Caco-2 (cell line): ENCODE measurements around the gene SHTN1. TPM values are rescaled to one million over a fixed set of nuclear protein-coding genes. Genes with fewer than 3 reads are reported as not detected.
A peak's percentile ranks its signal among the peaks of the same experiment; 100 is the strongest.

Source experiments
- BruUV-seq: library from RNA; stranded (reverse); fragments of 400-500 nt; replicated peaks from 2 replicates; lab custom pipeline; 2021; lab: Mats Ljungman, UMichigan
- CTCF ChIA-PET: fragments of 300-600 bp; sonication (Branson Sonifier 250); formaldehyde crosslinking; loops from one replicate; lab custom pipeline; 2022; ENCODE audit warnings: antibody characterized with exemption; lab: Charles Lee
- POLR2A ChIA-PET: fragments of 300-600 bp; sonication (Branson Sonifier 250); formaldehyde crosslinking; loops from one replicate; lab custom pipeline; 2022; ENCODE audit warnings: antibody characterized with exemption; lab: Charles Lee
- DNase-seq, 2 experiments: peaks; one replicate each; pipeline versions ENCODE4 v3.0.0 to v3.0.0-alpha.2; 2020 to 2022
- H3K27me3 ChIP-seq: replicated peaks from 2 replicates; pipeline ENCODE4 v1.6.0; 2011; ENCODE audit warnings: low read length; ENCODE audit not compliant: control insufficient read depth, insufficient read depth
- H3K36me3 ChIP-seq: 2 replicates; pipeline ENCODE4 v1.5.1; 2011; ENCODE audit warnings: low read length; ENCODE audit not compliant: control insufficient read depth, insufficient read depth
- H3K4me1 ChIP-seq: fragments of 250-450 bp; sonication (Bioruptor Pico); 2 replicates; pipeline ENCODE4 v1.5.1; 2020; ENCODE audit warnings: mild to moderate bottlenecking
- H3K4me3 ChIP-seq: 2 replicates; pipeline ENCODE4 v1.5.1; 2011; ENCODE audit warnings: low read depth, mild to moderate bottlenecking, control low read depth, low read length
- H3K9me3 ChIP-seq: fragments of 250-450 bp; sonication (Bioruptor Pico); 2 replicates; pipeline ENCODE4 v1.5.1; 2020; ENCODE audit warnings: mild to moderate bottlenecking, moderate library complexity
- H3K27ac Mint-ChIP-seq: one replicate; pipeline ENCODE4 v1.8.0; 2022; ENCODE audit warnings: mixed read lengths; ENCODE audit not compliant: unreplicated experiment
- H3K27me3 Mint-ChIP-seq: one replicate; pipeline ENCODE4 v1.8.0; 2022; ENCODE audit warnings: mixed read lengths; ENCODE audit not compliant: insufficient read depth, unreplicated experiment
- H3K36me3 Mint-ChIP-seq: one replicate; pipeline ENCODE4 v1.8.0; 2022; ENCODE audit warnings: mild to moderate bottlenecking, mixed read lengths; ENCODE audit not compliant: insufficient read depth, unreplicated experiment
- H3K4me1 Mint-ChIP-seq: one replicate; pipeline ENCODE4 v1.8.0; 2022; ENCODE audit warnings: low read depth, mixed read lengths; ENCODE audit not compliant: unreplicated experiment
- H3K4me3 Mint-ChIP-seq: one replicate; pipeline ENCODE4 v1.8.0; 2022; ENCODE audit warnings: mild to moderate bottlenecking, moderate library complexity, mixed read lengths; ENCODE audit not compliant: unreplicated experiment
- H3K9me3 Mint-ChIP-seq: one replicate; pipeline ENCODE4 v1.8.0; 2022; ENCODE audit warnings: mixed read lengths; ENCODE audit not compliant: unreplicated experiment
- intact Hi-C: fragments of 100-400 bp; cut with micrococcal nuclease; formaldehyde crosslinking; loops from one replicate; pipeline ENCODE4 v1.10.0; 2022; ENCODE audit not compliant: unreplicated experiment
- total RNA-seq: library from RNA; stranded (reverse); gene quantifications from 2 replicates; pipeline ENCODE4 v1.2.3, GENCODE V29; 2022
- TF ChIP-seq, protein P1 (sequence below), 2 experiments: fragments of 200-600 bp in 1 of 2; IDR thresholded peaks; 1 replicate in 1 of 2; 2 replicates in 1 of 2; pipeline versions ENCODE4 v1.5.1 to v1.8.0; 2011 to 2022; ENCODE audit warnings: antibody characterized with exemption in 1 of 2, control low read depth in 1 of 2, inconsistent platforms in 1 of 2, low read depth in 1 of 2, low read length in 1 of 2, mild to moderate bottlenecking in 1 of 2, moderate library complexity in 1 of 2; ENCODE audit not compliant: insufficient read depth in 1 of 2, severe bottlenecking in 1 of 2, unreplicated experiment in 1 of 2

The SHTN1 gene
- total RNA-seq, 1 experiment from 2014 or later: 80.8 TPM

DNA sequence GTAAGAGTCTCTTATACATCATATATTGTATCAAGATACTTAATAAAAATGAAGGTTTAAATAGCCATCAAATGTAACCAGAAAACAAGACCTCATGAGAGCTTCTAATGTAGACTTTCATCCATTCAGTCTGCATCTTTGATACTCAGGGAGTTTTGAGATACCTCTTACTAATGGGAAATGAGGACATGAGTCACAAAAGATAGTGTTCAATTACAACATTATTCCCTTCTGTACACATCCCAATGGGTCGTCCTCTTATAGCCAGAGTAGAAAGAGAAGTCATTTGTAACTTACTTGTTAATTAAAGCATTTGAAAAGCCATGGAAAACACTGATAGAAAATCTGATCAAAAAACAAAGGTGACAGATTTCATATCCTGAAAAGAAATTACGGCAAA, 19.4 kb downstream of the SHTN1 start:
- Mint-ChIP-seq H3K9me3 (no peaks in the 10 kb centered on the region), H3K4me3 (peak overlapping the region; percentile 39), H3K4me1 (peaks cover 57% of the 10 kb centered on the region), H3K27me3 (no peaks in the 10 kb centered on the region), H3K27ac (peak overlapping the region; percentile 63), H3K36me3 (peaks cover 45% of the 10 kb centered on the region)
- BruUV-seq: no TSS peak
- DNase-seq: no peak
- Histone ChIP-seq H3K4me3 (no peak overlapping the region), H3K27me3 (no peaks in the 10 kb centered on the region), H3K9me3 (no peaks in the 10 kb centered on the region), H3K36me3 (no peaks in the 10 kb centered on the region; the same call in 1 of the 2 replicates), H3K4me1 (peaks cover 67% of the 10 kb centered on the region)
- intact Hi-C loops: no loop called here
- ChIA-PET POLR2A (no interaction called here), CTCF (no interaction called here)
- TF ChIP-seq, protein P1, sequence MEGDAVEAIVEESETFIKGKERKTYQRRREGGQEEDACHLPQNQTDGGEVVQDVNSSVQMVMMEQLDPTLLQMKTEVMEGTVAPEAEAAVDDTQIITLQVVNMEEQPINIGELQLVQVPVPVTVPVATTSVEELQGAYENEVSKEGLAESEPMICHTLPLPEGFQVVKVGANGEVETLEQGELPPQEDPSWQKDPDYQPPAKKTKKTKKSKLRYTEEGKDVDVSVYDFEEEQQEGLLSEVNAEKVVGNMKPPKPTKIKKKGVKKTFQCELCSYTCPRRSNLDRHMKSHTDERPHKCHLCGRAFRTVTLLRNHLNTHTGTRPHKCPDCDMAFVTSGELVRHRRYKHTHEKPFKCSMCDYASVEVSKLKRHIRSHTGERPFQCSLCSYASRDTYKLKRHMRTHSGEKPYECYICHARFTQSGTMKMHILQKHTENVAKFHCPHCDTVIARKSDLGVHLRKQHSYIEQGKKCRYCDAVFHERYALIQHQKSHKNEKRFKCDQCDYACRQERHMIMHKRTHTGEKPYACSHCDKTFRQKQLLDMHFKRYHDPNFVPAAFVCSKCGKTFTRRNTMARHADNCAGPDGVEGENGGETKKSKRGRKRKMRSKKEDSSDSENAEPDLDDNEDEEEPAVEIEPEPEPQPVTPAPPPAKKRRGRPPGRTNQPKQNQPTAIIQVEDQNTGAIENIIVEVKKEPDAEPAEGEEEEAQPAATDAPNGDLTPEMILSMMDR (IDR thresholded peaks at IDR 0.05; ENCODE audit: insufficient read depth in 1 of 2, low read depth in 1 of 2, low read length in 1 of 2, severe bottlenecking in 1 of 2, unreplicated experiment in 1 of 2): no peak

DNA sequence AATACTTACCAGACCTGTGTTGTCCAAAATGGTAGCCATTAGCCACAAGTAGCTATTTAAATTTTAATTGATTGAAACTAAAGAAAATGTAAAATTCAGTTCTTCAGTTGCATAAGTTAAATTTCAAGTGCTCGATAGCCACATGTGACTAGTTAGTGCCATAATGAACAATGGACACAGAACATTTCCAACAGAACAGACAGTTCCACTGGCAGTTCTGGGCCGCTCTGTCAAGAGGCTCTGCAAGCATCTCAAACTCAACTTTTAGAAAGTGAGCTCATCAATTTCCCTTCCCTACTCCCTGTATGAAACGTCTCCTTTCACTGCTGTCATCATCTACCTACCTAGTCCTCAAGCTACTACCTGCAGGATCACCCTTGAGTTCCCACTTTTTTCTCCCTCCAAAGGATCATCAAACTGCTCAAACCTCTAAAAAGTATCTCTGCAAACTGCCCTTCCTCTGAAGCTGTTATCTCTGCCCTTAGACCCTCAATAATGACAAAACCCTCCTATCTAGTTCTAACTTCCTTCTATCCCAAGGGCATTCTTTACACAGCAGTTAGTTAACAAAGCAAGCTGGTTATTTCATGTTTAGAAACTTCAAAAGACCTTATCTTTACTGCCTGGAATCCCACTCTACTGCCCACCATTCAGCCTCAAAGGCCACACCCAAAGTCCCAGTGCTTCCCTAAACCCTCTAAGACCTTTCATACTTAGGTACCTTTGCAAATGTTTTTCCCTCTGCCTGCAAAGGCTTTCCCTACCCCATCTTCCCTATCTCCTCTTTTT, 20.6 kb downstream of the SHTN1 start:
- Mint-ChIP-seq H3K27ac (peak overlapping the region; percentile 63), H3K27me3 (no peaks in the 10 kb centered on the region), H3K4me1 (peaks cover 45% of the 10 kb centered on the region), H3K9me3 (no peaks in the 10 kb centered on the region), H3K4me3 (peak overlapping the region; percentile 39), H3K36me3 (peaks cover 47% of the 10 kb centered on the region)
- H3K27me3 ChIP-seq: no peaks in the 10 kb centered on the region
- no peaks in the 10 kb centered on the region for H3K9me3 ChIP-seq
- ChIA-PET POLR2A (interaction anchor here (1.3 kb wide), 1 partner anchor 20 kb away, joined by 10 read pairs; the partner anchor contains the start of gene SHTN1), CTCF (interaction anchor here (1.0 kb wide), 1 partner anchor 190 kb away, joined by 4 read pairs; no protein-coding TSS in a partner anchor)
- intact Hi-C loops: loop anchor here (1.0 kb wide), 2 partner anchors 8 to 21 kb away; partner anchors contain the start of gene SHTN1
- BruUV-seq: TSS peak; percentile 37
- TF ChIP-seq, protein P1 (IDR thresholded peaks at IDR 0.05; ENCODE audit: insufficient read depth in 1 of 2, low read depth in 1 of 2, low read length in 1 of 2, severe bottlenecking in 1 of 2, unreplicated experiment in 1 of 2): no peak
- no peaks in the 10 kb centered on the region; the same call in 1 of the 2 replicates for H3K36me3 ChIP-seq
- H3K4me1 ChIP-seq: peaks cover 56% of the 10 kb centered on the region
- no peak overlapping the region for H3K4me3 ChIP-seq
- peak; percentile 68 to 78 for DNase-seq

DNA sequence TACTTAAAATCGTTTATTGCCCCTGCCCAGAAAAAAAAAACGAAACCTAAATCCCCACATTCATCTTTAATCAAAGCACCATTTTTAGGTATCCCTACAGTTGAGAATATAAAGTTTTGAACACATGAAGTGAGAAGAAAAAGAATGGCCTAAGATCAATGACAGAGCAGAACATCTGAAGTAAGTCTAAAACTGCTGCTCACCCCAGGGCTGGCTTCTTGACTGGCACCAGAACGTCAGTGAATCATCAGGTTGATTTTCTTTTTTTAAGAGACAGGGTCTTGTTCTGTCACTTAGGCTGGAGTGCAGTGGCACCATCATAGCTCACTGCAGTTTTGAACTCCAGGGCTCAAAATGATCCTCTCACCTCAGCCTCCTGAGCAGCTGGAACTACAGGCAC, 24.9 kb downstream of the SHTN1 start:
- Mint-ChIP-seq H3K36me3 (peaks cover 61% of the 10 kb centered on the region), H3K9me3 (no peaks in the 10 kb centered on the region), H3K27ac (no peak overlapping the region), H3K27me3 (no peaks in the 10 kb centered on the region), H3K4me3 (no peak overlapping the region), H3K4me1 (peaks cover 31% of the 10 kb centered on the region)
- CTCF ChIA-PET: no interaction called here
- Histone ChIP-seq H3K9me3 (no peaks in the 10 kb centered on the region), H3K36me3 (peaks cover 2% of the 10 kb centered on the region), H3K4me1 (peaks cover 29% of the 10 kb centered on the region), H3K4me3 (no peak overlapping the region), H3K27me3 (no peaks in the 10 kb centered on the region)
- POLR2A ChIA-PET: interaction anchor here (0.7 kb wide), 1 partner anchor 25 kb away, joined by 4 read pairs; no protein-coding TSS in a partner anchor
- no TSS peak for BruUV-seq
- no peak for DNase-seq
- TF ChIP-seq, protein P1 (IDR thresholded peaks at IDR 0.05; ENCODE audit: insufficient read depth in 1 of 2, low read depth in 1 of 2, low read length in 1 of 2, severe bottlenecking in 1 of 2, unreplicated experiment in 1 of 2): no peak
- intact Hi-C loops: no loop called here
